GM23248 (cell line): ENCODE data around the gene MED22. TPM values are rescaled to one million over a fixed set of nuclear protein-coding genes. Genes with fewer than 3 reads are reported as not detected.

ENCODE experiments used
- DNase-seq: peaks from one replicate; pipeline ENCODE4 v3.0.0-alpha.2; 2015
- H2AFZ ChIP-seq: fragments of 200-600 bp; sonication (generic); 2 replicates; pipeline ENCODE4 v1.6.1; 2016; ENCODE audit warnings: antibody characterized with exemption
- H3F3A ChIP-seq: fragments of 200-600 bp; sonication (generic); 2 replicates; pipeline ENCODE4 v1.6.1; 2016; ENCODE audit warnings: mild to moderate bottlenecking, antibody characterized with exemption, mixed run types; ENCODE audit not compliant: insufficient read depth
- H3K27ac ChIP-seq: fragments of 200-600 bp; sonication (generic); 2 replicates; pipeline ENCODE4 v1.5.1; 2016; ENCODE audit warnings: mild to moderate bottlenecking
- H3K27me3 ChIP-seq: fragments of 200-600 bp; sonication (generic); replicated peaks from 2 replicates; pipeline ENCODE4 v1.6.1; 2016; ENCODE audit warnings: mild to moderate bottlenecking; ENCODE audit not compliant: insufficient read depth
- H3K36me3 ChIP-seq: fragments of 200-600 bp; sonication (generic); 2 replicates; pipeline ENCODE4 v1.6.1; 2016; ENCODE audit warnings: low read depth, mild to moderate bottlenecking
- H3K4me1 ChIP-seq: fragments of 200-600 bp; sonication (generic); 2 replicates; pipeline ENCODE4 v1.6.1; 2016; ENCODE audit warnings: mild to moderate bottlenecking; ENCODE audit not compliant: insufficient read depth
- H3K4me2 ChIP-seq: fragments of 200-600 bp; sonication (generic); one replicate; pipeline ENCODE4 v1.6.1; 2016; ENCODE audit warnings: mild to moderate bottlenecking; ENCODE audit not compliant: unreplicated experiment
- H3K4me3 ChIP-seq: fragments of 200-600 bp; sonication (generic); 2 replicates; pipeline ENCODE4 v1.5.1; 2016; ENCODE audit warnings: mild to moderate bottlenecking
- H3K79me2 ChIP-seq: fragments of 200-600 bp; sonication (generic); 2 replicates; pipeline ENCODE4 v1.6.1; 2016; ENCODE audit warnings: mild to moderate bottlenecking; ENCODE audit not compliant: insufficient read depth
- H3K9ac ChIP-seq: fragments of 200-600 bp; sonication (generic); 2 replicates; pipeline ENCODE4 v1.6.1; 2016; ENCODE audit warnings: mild to moderate bottlenecking
- H3K9me2 ChIP-seq: fragments of 200-600 bp; sonication (generic); 2 replicates; pipeline ENCODE4 v1.6.1; 2016; ENCODE audit warnings: mixed run types, mild to moderate bottlenecking, moderate library complexity; ENCODE audit not compliant: insufficient read depth
- H3K9me3 ChIP-seq: fragments of 200-600 bp; sonication (generic); one replicate; pipeline ENCODE4 v1.6.1; 2017; ENCODE audit warnings: low read depth
- H4K20me1 ChIP-seq: fragments of 200-600 bp; sonication (generic); 2 replicates; pipeline ENCODE4 v1.6.0; 2016; ENCODE audit not compliant: insufficient read depth
- EZH2 ChIP-seq: fragments of 200-600 bp; sonication (generic); IDR thresholded peaks from 2 replicates; pipeline ENCODE4 v1.6.1; 2018; ENCODE audit warnings: antibody characterized with exemption, mild to moderate bottlenecking; ENCODE audit not compliant: insufficient read depth, poor library complexity, severe bottlenecking
- EZH2phosphoT487 ChIP-seq: fragments of 200-600 bp; sonication (generic); IDR thresholded peaks from 2 replicates; pipeline ENCODE4 v1.6.1; 2018; ENCODE audit warnings: antibody characterized with exemption, moderate library complexity, mild to moderate bottlenecking, low read depth; ENCODE audit not compliant: insufficient read depth
- WGBS, 2 experiments: methylation state at CpG; one replicate each; pipeline ENCODE4 v1.1.6; 2015 to 2017; ENCODE audit warnings: low lambda C conversion rate in 2 of 2, low coverage in 1 of 2; ENCODE audit errors: missing lambda C conversion rate in 2 of 2; 5-methylcytosine and 5-hydroxymethylcytosine counted together
- in situ Hi-C: fragments of 300-500 bp; cut with MboI; formaldehyde crosslinking; loops from 2 replicates; pipeline ENCODE4 v1.15.0; 2020
- polyA plus RNA-seq: library from polyadenylated mRNA; unstranded; fragments of >200 nt; fragmentation: Nextera tagmentation; extraction: Ambion mirVana; gene quantifications from 2 replicates; pipeline ENCODE4 v1.2.1, GENCODE V29; 2016
- total RNA-seq: library from RNA; depleted of rRNA; stranded (reverse); fragments of >200 nt; shearing (Covaris generic); gene quantifications from 2 replicates; pipeline ENCODE4 v1.2.3, GENCODE V29; 2014

The MED22 gene
- total and polyA plus RNA-seq, 2 experiments from 2014 or later = 14.1 to 28.6 TPM

DNA sequence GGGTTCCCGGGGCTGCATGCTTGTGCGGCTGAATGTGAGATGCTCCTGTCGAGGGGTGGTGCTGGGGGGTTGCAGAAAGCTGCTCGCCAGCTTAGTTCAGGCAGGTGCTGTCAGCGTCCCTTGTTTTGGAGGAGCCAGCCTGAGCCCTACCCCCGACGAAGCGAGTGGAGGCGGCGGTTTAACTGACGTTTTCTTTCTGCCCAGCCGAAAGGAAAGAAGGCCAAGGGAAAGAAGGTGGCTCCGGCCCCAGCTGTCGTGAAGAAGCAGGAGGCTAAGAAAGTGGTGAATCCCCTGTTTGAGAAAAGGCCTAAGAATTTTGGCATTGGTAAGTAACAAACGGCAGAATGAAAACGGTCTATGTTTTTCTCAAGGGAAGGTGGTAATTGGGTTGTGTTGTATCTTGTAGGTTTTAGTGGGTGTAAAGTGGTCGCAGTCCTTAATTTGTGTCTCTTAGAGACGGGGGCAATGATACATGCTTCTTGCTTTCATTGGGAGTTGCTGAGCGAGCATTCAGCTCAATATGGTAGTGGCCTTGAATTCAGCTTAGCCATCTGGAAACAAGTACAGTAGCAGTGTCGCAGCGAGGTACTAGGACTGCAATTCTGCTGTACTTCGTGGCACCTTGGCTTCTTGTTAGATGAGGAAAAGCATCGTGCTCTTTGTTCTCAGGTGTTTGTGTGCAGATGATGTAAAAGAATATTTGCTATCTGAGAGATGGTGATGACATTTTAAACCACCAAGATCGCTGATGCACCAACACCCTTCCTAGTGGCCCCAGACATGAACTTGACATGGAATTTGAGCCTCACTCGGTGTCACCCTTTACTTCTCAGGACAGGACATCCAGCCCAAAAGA is 1.0 kb upstream of the MED22 start:
- H3K36me3 ChIP-seq = peaks cover 38% of the 10 kb centered on the region
- in situ Hi-C loops = no loop called here
- peak overlapping the region; percentile 98 for H3K4me3 ChIP-seq
- H3K27me3 ChIP-seq = no peaks in the 10 kb centered on the region
- H3K9me2 ChIP-seq = no peaks in the 10 kb centered on the region
- peaks cover 63% of the 10 kb centered on the region for H3K79me2 ChIP-seq
- peaks cover 54% of the 10 kb centered on the region for H3F3A ChIP-seq
- 4% methylated on average over 24 to 25 of the region's 25 CpGs for WGBS, 2 experiments
- peaks cover 16% of the 10 kb centered on the region for H3K4me1 ChIP-seq
- peak overlapping the region; percentile 100 for H3K4me2 ChIP-seq
- no peaks in the 10 kb centered on the region for H3K9me3 ChIP-seq
- no peak overlapping the region for H2AFZ ChIP-seq
- H3K9ac ChIP-seq = peak overlapping the region; percentile 99
- peak; percentile 43 for DNase-seq
- peak overlapping the region; percentile 94 for H3K27ac ChIP-seq
- H4K20me1 ChIP-seq = no peaks in the 10 kb centered on the region
- TF ChIP-seq EZH2 = no peak
- TF ChIP-seq EZH2phosphoT487 = no peak

DNA sequence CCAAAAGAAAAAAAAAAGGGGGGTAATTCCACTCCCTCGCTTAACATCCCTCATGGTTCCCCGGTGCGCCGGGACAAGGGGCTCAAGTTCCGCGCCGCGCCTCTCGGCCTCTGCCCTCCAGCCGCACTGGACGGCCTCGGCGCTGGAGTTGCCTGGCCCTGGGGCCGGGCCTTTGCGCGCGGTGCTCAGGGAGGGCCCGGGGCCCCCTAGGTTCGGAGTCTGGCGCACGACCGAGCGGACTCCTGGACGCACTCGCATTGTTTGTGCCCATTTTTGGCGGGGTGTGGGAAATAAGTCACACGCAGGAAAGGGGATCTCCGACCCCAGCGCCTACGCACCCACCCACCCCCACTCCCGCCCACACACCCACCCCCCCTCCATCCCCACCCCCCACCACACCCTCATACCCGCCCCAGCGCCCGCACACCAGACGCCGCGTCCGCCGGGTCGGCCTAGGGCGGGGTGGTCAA is 381 bp downstream of the MED22 start:
- Histone ChIP-seq H3F3A (peaks cover 40% of the 10 kb centered on the region), H3K4me3 (peak overlapping the region; percentile 98), H3K9me2 (no peaks in the 10 kb centered on the region), H2AFZ (peak overlapping the region; percentile 67), H3K27ac (peak overlapping the region; percentile 94), H3K4me1 (peaks cover 16% of the 10 kb centered on the region), H3K9ac (peak overlapping the region; percentile 99), H3K9me3 (no peaks in the 10 kb centered on the region), H3K27me3 (no peaks in the 10 kb centered on the region), H3K36me3 (peaks cover 37% of the 10 kb centered on the region), H3K79me2 (peaks cover 63% of the 10 kb centered on the region), H3K4me2 (peak overlapping the region; percentile 95), H4K20me1 (no peaks in the 10 kb centered on the region)
- peak; percentile 73 for DNase-seq
- no peak for TF ChIP-seq EZH2phosphoT487
- TF ChIP-seq EZH2 = no peak
- in situ Hi-C loops = no loop called here
- 0% methylated on average over 27 to 36 of the region's 41 CpGs for WGBS, 2 experiments

DNA sequence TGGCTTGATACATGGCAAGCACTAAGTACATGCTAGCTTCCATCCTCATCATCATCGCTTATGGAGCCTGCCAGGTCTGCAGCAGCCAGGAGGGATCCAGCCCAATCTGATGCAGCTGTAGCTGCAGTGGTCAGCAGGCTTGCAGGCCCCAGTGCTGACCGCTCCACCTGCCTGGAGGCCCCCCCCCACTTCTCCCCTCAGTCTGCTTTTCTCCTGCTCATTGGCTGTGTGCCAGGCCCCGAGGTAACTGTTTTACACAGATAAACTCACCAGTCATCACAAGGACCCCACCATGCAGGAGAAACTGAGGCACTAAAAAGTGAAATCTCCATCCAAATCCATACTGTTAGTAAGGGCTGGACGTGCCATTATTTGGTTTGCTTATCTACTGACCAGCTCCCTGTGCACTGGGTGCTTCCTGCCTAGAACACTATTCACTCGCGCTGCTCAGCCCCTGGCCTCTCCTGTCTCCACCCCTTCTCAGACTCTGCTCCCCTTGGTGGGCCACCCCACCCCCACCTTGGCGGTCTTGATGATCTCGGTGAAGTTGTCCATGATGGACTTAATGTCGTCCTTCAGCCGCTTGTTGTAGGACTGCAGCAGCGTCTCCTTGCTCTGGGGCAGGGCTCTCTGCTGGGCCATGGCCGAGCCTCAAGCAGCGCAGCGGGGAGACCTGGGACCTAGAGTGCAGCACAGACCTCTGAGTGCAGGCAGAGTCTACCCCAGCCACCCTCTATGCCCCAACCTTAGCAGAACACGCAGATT is 1.7 kb downstream of the MED22 start:
- TF ChIP-seq EZH2phosphoT487 (no peak), EZH2 (no peak)
- Histone ChIP-seq H3K9me3 (no peaks in the 10 kb centered on the region), H2AFZ (no peak overlapping the region), H3K9ac (peak overlapping the region; percentile 99), H3K9me2 (no peaks in the 10 kb centered on the region), H3F3A (peaks cover 27% of the 10 kb centered on the region), H3K27ac (peak overlapping the region; percentile 94; the same call in 1 of the 2 replicates), H3K4me1 (peaks cover 16% of the 10 kb centered on the region), H3K4me3 (peak overlapping the region; percentile 98), H3K4me2 (peak overlapping the region; percentile 95), H3K79me2 (peaks cover 63% of the 10 kb centered on the region), H3K27me3 (no peaks in the 10 kb centered on the region), H3K36me3 (peaks cover 25% of the 10 kb centered on the region), H4K20me1 (no peaks in the 10 kb centered on the region)
- in situ Hi-C loops = no loop called here
- no peak for DNase-seq
- WGBS, 2 experiments = 37 to 44% methylated on average over 15 of the region's 15 CpGs

GRCh38 chr9:133345596-133345995 is 2.3 kb downstream of the MED22 start:
- WGBS, 2 experiments = 81 to 87% methylated on average over 6 of the region's 6 CpGs
- Histone ChIP-seq H4K20me1 (no peaks in the 10 kb centered on the region), H3K79me2 (peaks cover 58% of the 10 kb centered on the region), H2AFZ (no peak overlapping the region), H3K4me1 (peaks cover 16% of the 10 kb centered on the region), H3K9me2 (no peaks in the 10 kb centered on the region), H3K27me3 (no peaks in the 10 kb centered on the region), H3F3A (peaks cover 21% of the 10 kb centered on the region), H3K9me3 (no peaks in the 10 kb centered on the region), H3K4me2 (no peak overlapping the region), H3K36me3 (peaks cover 19% of the 10 kb centered on the region), H3K4me3 (no peak overlapping the region), H3K9ac (no peak overlapping the region), H3K27ac (no peak overlapping the region)
- TF ChIP-seq EZH2 (no peak), EZH2phosphoT487 (no peak)
- no peak for DNase-seq
- in situ Hi-C loops = no loop called here
